ENCODE results near the gene TSPAN18.

TSPAN18 gene

GRCh38 chr11:44858796-44859527, 132.2 kb downstream of the TSPAN18 start:
- no peak overlapping the region for H3K27ac ChIP-seq
- TF ChIP-seq FOXP2 (optimal IDR thresholded peaks at IDR 0.05; ENCODE audit: control extremely low read depth, extremely low read length, insufficient read depth) = no peak
- TF ChIP-seq POLR2AphosphoS5 (IDR thresholded peaks at IDR 0.05; ENCODE audit: borderline replicate concordance, low read depth, low read length) = no peak
- no peak for TF ChIP-seq EZH2 (IDR thresholded peaks at IDR 0.05)
- no peak for DNase-seq (ENCODE audit: low read depth, low spot score)
- H3K4me3 ChIP-seq = no peak overlapping the region
- H3K36me3 ChIP-seq (ENCODE audit: insufficient read depth, low read length) = no peaks in the 10 kb centered on the region
- no peak overlapping the region for H3K9ac ChIP-seq (ENCODE audit: insufficient read length)
- no peaks in the 10 kb centered on the region for H3K9me3 ChIP-seq (ENCODE audit: low read depth, low read length)

- Histone ChIP-seq H3K4me3 (no peak overlapping the region), H3K9me3 (ENCODE audit: low read depth, low read length) (no peaks in the 10 kb centered on the region), H3K9ac (ENCODE audit: insufficient read length) (no peak overlapping the region), H3K36me3 (ENCODE audit: insufficient read depth, low read length) (no peaks in the 10 kb centered on the region), H3K27ac (no peak overlapping the region)
- DNase-seq (ENCODE audit: low read depth, low spot score) = no peak
- TF ChIP-seq POLR2AphosphoS5 (IDR thresholded peaks at IDR 0.05; ENCODE audit: borderline replicate concordance, low read depth, low read length) (no peak), EZH2 (IDR thresholded peaks at IDR 0.05) (no peak), FOXP2 (optimal IDR thresholded peaks at IDR 0.05; ENCODE audit: control extremely low read depth, extremely low read length, insufficient read depth) (no peak)
Observed at GRCh38 chr11:44859528-44859925, 132.8 kb downstream of the TSPAN18 start.

GRCh38 chr11:44860346-44860745, 133.6 kb downstream of the TSPAN18 start:
- H3K9me3 ChIP-seq (ENCODE audit: low read depth, low read length) = no peaks in the 10 kb centered on the region
- no peak for DNase-seq (ENCODE audit: low read depth, low spot score)
- H3K27ac ChIP-seq = no peak overlapping the region
- TF ChIP-seq EZH2 (IDR thresholded peaks at IDR 0.05) (no peak), POLR2AphosphoS5 (IDR thresholded peaks at IDR 0.05; ENCODE audit: borderline replicate concordance, low read depth, low read length) (no peak), FOXP2 (optimal IDR thresholded peaks at IDR 0.05; ENCODE audit: control extremely low read depth, extremely low read length, insufficient read depth) (no peak)
- no peaks in the 10 kb centered on the region for H3K36me3 ChIP-seq (ENCODE audit: insufficient read depth, low read length)
- H3K4me3 ChIP-seq = no peak overlapping the region
- H3K9ac ChIP-seq (ENCODE audit: insufficient read length) = no peak overlapping the region

- DNase-seq (ENCODE audit: low read depth, low spot score) = no peak
- Histone ChIP-seq H3K9me3 (ENCODE audit: low read depth, low read length) (no peaks in the 10 kb centered on the region), H3K27ac (no peak overlapping the region), H3K9ac (ENCODE audit: insufficient read length) (no peak overlapping the region), H3K4me3 (no peak overlapping the region), H3K36me3 (ENCODE audit: insufficient read depth, low read length) (no peaks in the 10 kb centered on the region)
- TF ChIP-seq POLR2AphosphoS5 (IDR thresholded peaks at IDR 0.05; ENCODE audit: borderline replicate concordance, low read depth, low read length) = no peak
- TF ChIP-seq EZH2 (IDR thresholded peaks at IDR 0.05) = no peak
- TF ChIP-seq FOXP2 (optimal IDR thresholded peaks at IDR 0.05; ENCODE audit: control extremely low read depth, extremely low read length, insufficient read depth) = no peak
Observed at GRCh38 chr11:44861849-44862557, 135.2 kb downstream of the TSPAN18 start.

GRCh38 chr11:44862558-44863101, 135.9 kb downstream of the TSPAN18 start:
- no peak for DNase-seq (ENCODE audit: low read depth, low spot score)
- no peak overlapping the region for H3K4me3 ChIP-seq
- TF ChIP-seq FOXP2 (optimal IDR thresholded peaks at IDR 0.05; ENCODE audit: control extremely low read depth, extremely low read length, insufficient read depth) (no peak), POLR2AphosphoS5 (IDR thresholded peaks at IDR 0.05; ENCODE audit: borderline replicate concordance, low read depth, low read length) (no peak), EZH2 (IDR thresholded peaks at IDR 0.05) (no peak)
- no peak overlapping the region for H3K9ac ChIP-seq (ENCODE audit: insufficient read length)
- no peaks in the 10 kb centered on the region for H3K9me3 ChIP-seq (ENCODE audit: low read depth, low read length)
- H3K36me3 ChIP-seq (ENCODE audit: insufficient read depth, low read length) = no peaks in the 10 kb centered on the region
- H3K27ac ChIP-seq = no peak overlapping the region

GRCh38 chr11:44863231-44863630, 136.5 kb downstream of the TSPAN18 start:
- Histone ChIP-seq H3K4me3 (no peak overlapping the region), H3K36me3 (ENCODE audit: insufficient read depth, low read length) (no peaks in the 10 kb centered on the region), H3K9ac (ENCODE audit: insufficient read length) (no peak overlapping the region), H3K9me3 (ENCODE audit: low read depth, low read length) (no peaks in the 10 kb centered on the region), H3K27ac (no peak overlapping the region)
- TF ChIP-seq FOXP2 (optimal IDR thresholded peaks at IDR 0.05; ENCODE audit: control extremely low read depth, extremely low read length, insufficient read depth) (no peak), EZH2 (IDR thresholded peaks at IDR 0.05) (no peak), POLR2AphosphoS5 (IDR thresholded peaks at IDR 0.05; ENCODE audit: borderline replicate concordance, low read depth, low read length) (no peak)
- DNase-seq (ENCODE audit: low read depth, low spot score) = no peak

- TF ChIP-seq POLR2AphosphoS5 (IDR thresholded peaks at IDR 0.05; ENCODE audit: borderline replicate concordance, low read depth, low read length) (no peak), FOXP2 (optimal IDR thresholded peaks at IDR 0.05; ENCODE audit: control extremely low read depth, extremely low read length, insufficient read depth) (no peak), EZH2 (IDR thresholded peaks at IDR 0.05) (no peak)
- Histone ChIP-seq H3K9me3 (ENCODE audit: low read depth, low read length) (no peaks in the 10 kb centered on the region), H3K36me3 (ENCODE audit: insufficient read depth, low read length) (no peaks in the 10 kb centered on the region), H3K27ac (no peak overlapping the region), H3K9ac (ENCODE audit: insufficient read length) (no peak overlapping the region), H3K4me3 (no peak overlapping the region)
- DNase-seq (ENCODE audit: low read depth, low spot score) = no peak
Observed at GRCh38 chr11:44865866-44866272, 139.1 kb downstream of the TSPAN18 start.

GRCh38 chr11:44866286-44866685, 139.5 kb downstream of the TSPAN18 start:
- Histone ChIP-seq H3K9ac (ENCODE audit: insufficient read length) (no peak overlapping the region), H3K36me3 (ENCODE audit: insufficient read depth, low read length) (no peaks in the 10 kb centered on the region), H3K4me3 (no peak overlapping the region), H3K27ac (no peak overlapping the region), H3K9me3 (ENCODE audit: low read depth, low read length) (no peaks in the 10 kb centered on the region)
- no peak for TF ChIP-seq FOXP2 (optimal IDR thresholded peaks at IDR 0.05; ENCODE audit: control extremely low read depth, extremely low read length, insufficient read depth)
- DNase-seq (ENCODE audit: low read depth, low spot score) = no peak

All from SK-N-MC (cell line).